ENCODE results near the gene ADAD2.
"Not testable (repeated sequence)": the region's sequence is repeated elsewhere in the genome, so short reads cannot be mapped to it uniquely, and the experiment has no call there.

The ADAD2 gene

GRCh38 chr16:84196727-84197394 lies 5.9 kb downstream of the ADAD2 start:
- DNase-seq = no peak

GRCh38 chr16:84197466-84198128 lies 6.6 kb downstream of the ADAD2 start:
- no peak for DNase-seq

- no peak for DNase-seq
Measured at GRCh38 chr16:84198401-84198800, 7.4 kb downstream of the ADAD2 start.

GRCh38 chr16:84199097-84199496 lies 8.1 kb downstream of the ADAD2 start:
- DNase-seq = no peak

GRCh38 chr16:84199861-84200260 lies 8.9 kb downstream of the ADAD2 start:
- no peak for DNase-seq

- DNase-seq = not testable (repeated sequence)
Measured at GRCh38 chr16:84204551-84204950, 13.6 kb downstream of the ADAD2 start.

- not testable (repeated sequence) for DNase-seq
Measured at GRCh38 chr16:84205123-84205522, 14.2 kb downstream of the ADAD2 start.

- no peak for DNase-seq
Measured at GRCh38 chr16:84205976-84206691, 15.2 kb downstream of the ADAD2 start.

- DNase-seq = no peak
Measured at GRCh38 chr16:84207251-84207650, 16.3 kb downstream of the ADAD2 start.

- DNase-seq = no peak
Measured at GRCh38 chr16:84207879-84208278, 16.9 kb downstream of the ADAD2 start.

- no peak for DNase-seq
Measured at GRCh38 chr16:84209989-84210388, 19.0 kb downstream of the ADAD2 start.

GRCh38 chr16:84212154-84212553 lies 21.2 kb downstream of the ADAD2 start:
- DNase-seq = no peak

- no peak for DNase-seq
Measured at GRCh38 chr16:84212631-84213030, 21.7 kb downstream of the ADAD2 start.

GRCh38 chr16:84214451-84215066 lies 23.6 kb downstream of the ADAD2 start:
- no peak for DNase-seq

GRCh38 chr16:84215531-84215930 lies 24.6 kb downstream of the ADAD2 start:
- DNase-seq = no peak

- DNase-seq = not testable (repeated sequence)
Measured at GRCh38 chr16:84216144-84216543, 25.2 kb downstream of the ADAD2 start.

- DNase-seq = no peak
Measured at GRCh38 chr16:84218176-84218823, 27.3 kb downstream of the ADAD2 start.

- DNase-seq = no peak
Measured at GRCh38 chr16:84218956-84219355, 28.0 kb downstream of the ADAD2 start.

GRCh38 chr16:84220851-84221250 lies 29.9 kb downstream of the ADAD2 start:
- no peak for DNase-seq

GRCh38 chr16:84223456-84223855 lies 32.5 kb downstream of the ADAD2 start:
- no peak for DNase-seq

GRCh38 chr16:84224554-84224953 lies 33.6 kb downstream of the ADAD2 start:
- DNase-seq = no peak

- no peak for DNase-seq
Measured at GRCh38 chr16:84225126-84225525, 34.2 kb downstream of the ADAD2 start.

- DNase-seq = no peak
Measured at GRCh38 chr16:84225571-84225970, 34.6 kb downstream of the ADAD2 start.
